Uterus (tissue), 4 donors: ENCODE results near the gene IL22. TPM values are rescaled to one million over a fixed set of nuclear protein-coding genes. Genes with fewer than 3 reads are reported as not detected.

Experiments used
- DNase-seq, 2 donors: peaks; one replicate each; pipeline ENCODE4 v3.0.0-alpha.2; 2019 to 2020
- H3K27ac ChIP-seq, 2 donors: fragments of 200-600 bp; sonication (generic); 1 replicate in 1 of 2; 2 replicates in 1 of 2; pipeline ENCODE4 v1.5.1; 2016 to 2018
- H3K27me3 ChIP-seq, 2 donors: fragments of 200-600 bp; sonication (generic); one replicate each; pipeline ENCODE4 v1.5.1; 2018 to 2019; ENCODE audit warnings: control low read depth in 1 of 2
- H3K36me3 ChIP-seq, 2 donors: fragments of 200-600 bp; sonication (generic); one replicate each; pipeline ENCODE4 v1.5.1; 2019; ENCODE audit warnings: control low read depth in 1 of 2
- H3K4me1 ChIP-seq, 2 donors: fragments of 200-600 bp; sonication (generic); one replicate each; pipeline ENCODE4 v1.5.1; 2018 to 2019; ENCODE audit warnings: control low read depth in 1 of 2
- H3K4me3 ChIP-seq, 2 donors: fragments of 200-600 bp; sonication (generic); 1 replicate in 1 of 2; 2 replicates in 1 of 2; pipeline ENCODE4 v1.5.1; 2018 to 2019; ENCODE audit warnings: mild to moderate bottlenecking in 1 of 2
- H3K9me3 ChIP-seq, 2 donors: fragments of 200-600 bp; sonication (generic); one replicate each; pipeline ENCODE4 v1.5.1; 2019; ENCODE audit warnings: control low read depth in 1 of 2
- CTCF ChIP-seq, 4 experiments: fragments of 200-600 bp in 2 of 4; fragments of 450-650 bp in 2 of 4; sonication (generic) in 2 of 4; IDR thresholded peaks; one replicate each; pipeline ENCODE4 v1.5.1; 2016 to 2019; ENCODE audit warnings: antibody characterized with exemption in 4 of 4, mild to moderate bottlenecking in 2 of 4, moderate library complexity in 1 of 4
- POLR2A ChIP-seq, 2 donors: fragments of 450-650 bp; IDR thresholded peaks; one replicate each; pipeline ENCODE4 v1.6.1; 2016; ENCODE audit warnings: antibody characterized with exemption in 2 of 2, mild to moderate bottlenecking in 1 of 2, moderate library complexity in 1 of 2
- intact Hi-C: fragments of 100-400 bp; cut with DNase I; formaldehyde crosslinking; loops from one replicate; pipeline ENCODE4 v1.15.1; 2023; ENCODE audit warnings: low total_unique reads
- total RNA-seq, 4 donors: library from RNA; depleted of rRNA in 3 of 4; stranded (reverse); fragments of >200 nt in 3 of 4; gene quantifications; one replicate each; pipeline versions ENCODE4 v1.1.0 to v1.2.4, GENCODE V29; 2014 to 2023
- donor health status: DM: yes; HTN: yes; CAD: no.

The IL22 gene
- total RNA-seq, 4 donors from 2014 or later, result not detected

DNA sequence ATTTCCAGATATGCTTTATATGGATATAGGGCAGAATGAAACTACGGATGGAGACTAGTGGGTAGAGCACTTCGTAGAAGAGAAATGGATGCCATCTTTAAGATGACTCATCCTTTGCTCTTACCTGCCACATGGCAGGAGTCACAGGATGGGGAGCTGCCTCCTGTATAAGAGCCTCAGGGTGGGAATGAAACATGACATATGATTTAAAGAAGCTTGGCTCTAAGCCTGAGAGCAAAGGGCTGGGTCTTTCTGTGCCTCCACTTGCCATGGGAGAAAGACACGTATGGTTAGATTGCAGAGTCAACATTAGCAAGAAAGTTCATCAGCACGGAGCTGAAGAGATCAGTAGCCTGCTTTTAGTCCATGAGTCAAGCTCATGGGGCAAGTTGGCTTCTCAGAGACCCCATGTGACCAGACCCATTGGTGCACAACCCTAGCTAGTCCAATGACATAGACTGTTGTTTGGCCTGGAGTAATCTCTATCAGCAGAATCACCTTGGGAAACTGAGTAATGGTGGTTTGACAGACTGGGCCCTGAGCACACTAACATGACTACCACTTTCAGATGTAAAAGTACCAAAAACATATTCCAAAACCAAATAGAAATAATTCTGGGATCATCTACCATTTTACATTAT, 38.1 kb upstream of the IL22 start:
- H3K9me3 ChIP-seq, result no peaks in the 10 kb centered on the region
- no peak overlapping the region for H3K4me3 ChIP-seq
- DNase-seq, result no peak
- TF ChIP-seq POLR2A (IDR thresholded peaks at IDR 0.05) (no peak), CTCF (IDR thresholded peaks at IDR 0.05) (no peak)
- no peaks in the 10 kb centered on the region for H3K4me1 ChIP-seq
- H3K36me3 ChIP-seq, result no peaks in the 10 kb centered on the region
- no peak overlapping the region for H3K27ac ChIP-seq
- intact Hi-C loops, result no loop called here
- no peaks in the 10 kb centered on the region for H3K27me3 ChIP-seq

DNA sequence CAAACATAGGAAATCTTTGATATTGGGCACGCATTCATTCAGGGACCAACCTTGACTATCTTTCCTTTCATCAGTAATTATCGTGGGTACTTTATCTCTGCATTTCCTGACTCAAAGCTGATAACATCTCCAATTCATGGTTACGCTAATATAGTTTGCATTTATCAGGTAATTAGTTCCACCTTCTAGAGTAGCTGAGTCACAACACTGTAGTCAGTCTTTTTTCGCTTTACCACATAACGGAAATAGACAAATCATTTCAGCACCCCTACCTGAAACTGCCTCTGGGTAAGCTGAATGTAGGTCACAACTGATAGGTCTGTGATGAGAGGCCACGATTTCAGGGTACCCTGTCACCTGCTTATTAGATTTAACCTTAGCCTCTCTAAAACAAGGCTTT, 36.7 kb upstream of the IL22 start:
- H3K27ac ChIP-seq, result no peak overlapping the region
- H3K4me3 ChIP-seq, result no peak overlapping the region
- TF ChIP-seq CTCF (IDR thresholded peaks at IDR 0.05) (no peak), POLR2A (IDR thresholded peaks at IDR 0.05) (no peak)
- H3K4me1 ChIP-seq, result no peaks in the 10 kb centered on the region
- DNase-seq, result no peak
- H3K27me3 ChIP-seq, result no peaks in the 10 kb centered on the region
- intact Hi-C loops, result no loop called here
- H3K9me3 ChIP-seq, result no peaks in the 10 kb centered on the region
- H3K36me3 ChIP-seq, result no peaks in the 10 kb centered on the region

GRCh38 chr12:68287106-68287505, 33.7 kb upstream of the IL22 start:
- TF ChIP-seq POLR2A (IDR thresholded peaks at IDR 0.05) (no peak), CTCF (IDR thresholded peaks at IDR 0.05) (no peak)
- H3K4me1 ChIP-seq, result no peaks in the 10 kb centered on the region
- H3K27ac ChIP-seq, result no peak overlapping the region
- no peak for DNase-seq
- H3K36me3 ChIP-seq, result no peaks in the 10 kb centered on the region
- H3K4me3 ChIP-seq, result no peak overlapping the region
- no peaks in the 10 kb centered on the region for H3K27me3 ChIP-seq
- intact Hi-C loops, result no loop called here
- no peaks in the 10 kb centered on the region for H3K9me3 ChIP-seq

- intact Hi-C loops, result no loop called here
- Histone ChIP-seq H3K36me3 (no peaks in the 10 kb centered on the region), H3K4me3 (no peak overlapping the region), H3K4me1 (no peaks in the 10 kb centered on the region), H3K27me3 (no peaks in the 10 kb centered on the region), H3K9me3 (no peaks in the 10 kb centered on the region), H3K27ac (no peak overlapping the region)
- no peak for DNase-seq
- no peak for TF ChIP-seq CTCF (IDR thresholded peaks at IDR 0.05)
- no peak for TF ChIP-seq POLR2A (IDR thresholded peaks at IDR 0.05)
Observed at GRCh38 chr12:68286396-68286795, 33.0 kb upstream of the IL22 start.

GRCh38 chr12:68285541-68285940, 32.1 kb upstream of the IL22 start:
- intact Hi-C loops, result no loop called here
- Histone ChIP-seq H3K27me3 (no peaks in the 10 kb centered on the region), H3K9me3 (no peaks in the 10 kb centered on the region), H3K27ac (no peak overlapping the region), H3K4me1 (no peaks in the 10 kb centered on the region), H3K36me3 (no peaks in the 10 kb centered on the region), H3K4me3 (no peak overlapping the region)
- no peak for DNase-seq
- TF ChIP-seq POLR2A (IDR thresholded peaks at IDR 0.05), result no peak
- TF ChIP-seq CTCF (IDR thresholded peaks at IDR 0.05), result no peak
